Measurements from ENCODE around the gene LGALS3BP.

GRCh38 chr17:78988152-78988551 is 8.4 kb upstream of the LGALS3BP start:
- TF ChIP-seq POLR2A (IDR thresholded peaks at IDR 0.05; ENCODE audit: low read length) = no peak
- no peak for TF ChIP-seq GATA1 (IDR thresholded peaks at IDR 0.05; ENCODE audit: low read depth, low read length)

Data from erythroblast (primary cell).